GM19455 (cell line): ENCODE data around the gene TMEM63B.

Experiments
- ATAC-seq: cut with Tn5 transposase; IDR thresholded peaks from one replicate; pipeline ENCODE4 v1.9.1; 2021; ENCODE audit not compliant: unreplicated experiment

Gene TMEM63B

DNA sequence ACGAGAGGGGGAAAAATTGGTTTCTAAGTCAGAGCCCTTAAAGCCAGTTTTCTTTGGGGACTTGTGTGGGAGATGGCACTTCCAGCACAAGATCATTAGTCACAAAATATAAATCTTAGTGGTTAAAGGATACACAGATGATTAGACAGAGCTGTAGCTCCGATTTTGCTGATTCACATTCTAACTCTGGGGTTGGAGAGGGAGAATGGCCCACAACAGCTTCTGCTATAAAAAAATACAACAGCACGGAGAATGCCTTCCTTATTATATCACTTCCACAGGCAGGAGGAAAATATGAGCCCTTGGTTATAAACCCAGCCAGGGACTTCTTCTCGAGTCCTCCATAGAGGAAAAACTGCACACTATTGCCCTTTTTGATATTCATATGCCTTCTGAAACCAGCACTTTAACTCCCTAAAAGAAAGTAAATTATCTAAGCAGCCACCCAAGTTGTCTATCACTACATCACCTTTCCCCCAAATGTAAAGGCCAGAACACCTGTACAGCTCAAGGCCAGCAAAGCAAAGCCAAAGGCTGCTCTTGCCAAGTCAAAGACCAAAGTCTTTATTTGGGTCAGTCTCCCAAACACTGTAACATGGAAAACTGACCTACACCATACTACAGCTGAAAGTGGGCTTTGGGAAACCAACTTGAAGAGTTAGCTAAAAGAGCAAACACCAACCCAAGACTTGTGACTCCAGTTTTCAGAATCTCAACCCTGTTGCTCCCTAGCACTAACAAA lies 10.5 kb upstream of the TMEM63B start:
- ATAC-seq, result no peak

DNA sequence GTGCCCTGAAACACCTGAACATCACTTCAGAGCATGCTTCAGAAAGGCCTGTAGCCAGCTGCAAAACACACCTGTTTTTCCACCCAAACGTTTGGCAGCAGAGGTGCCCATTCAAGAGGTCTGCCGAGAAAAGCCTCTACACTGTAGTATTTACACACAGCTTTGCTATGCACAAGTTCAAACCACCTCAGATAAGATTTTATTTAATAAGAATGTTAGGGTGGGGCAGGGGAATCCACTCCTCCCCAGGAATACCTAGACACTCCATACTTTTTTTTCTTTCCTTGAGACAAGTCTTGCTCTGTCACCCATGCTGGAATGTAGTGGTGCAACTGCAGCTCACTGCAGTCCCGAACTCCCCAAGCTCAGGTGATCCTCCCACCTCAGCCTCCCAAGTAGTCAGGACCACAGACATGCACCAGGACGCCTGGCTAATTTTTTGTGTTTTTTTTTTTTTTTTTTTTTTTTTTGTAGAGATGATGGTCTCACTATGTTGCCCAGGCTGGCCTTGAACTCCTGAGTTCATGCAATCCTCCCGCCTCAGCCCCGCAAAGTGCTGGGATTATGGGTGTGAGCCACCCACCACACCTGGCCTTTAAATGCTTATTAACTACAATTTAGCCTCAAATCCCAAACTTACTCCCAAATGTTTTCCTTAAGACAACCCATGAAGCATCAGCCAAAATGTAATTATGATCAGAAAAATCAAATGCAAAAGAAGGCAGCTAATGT lies 9.8 kb upstream of the TMEM63B start:
- ATAC-seq, result no peak

DNA sequence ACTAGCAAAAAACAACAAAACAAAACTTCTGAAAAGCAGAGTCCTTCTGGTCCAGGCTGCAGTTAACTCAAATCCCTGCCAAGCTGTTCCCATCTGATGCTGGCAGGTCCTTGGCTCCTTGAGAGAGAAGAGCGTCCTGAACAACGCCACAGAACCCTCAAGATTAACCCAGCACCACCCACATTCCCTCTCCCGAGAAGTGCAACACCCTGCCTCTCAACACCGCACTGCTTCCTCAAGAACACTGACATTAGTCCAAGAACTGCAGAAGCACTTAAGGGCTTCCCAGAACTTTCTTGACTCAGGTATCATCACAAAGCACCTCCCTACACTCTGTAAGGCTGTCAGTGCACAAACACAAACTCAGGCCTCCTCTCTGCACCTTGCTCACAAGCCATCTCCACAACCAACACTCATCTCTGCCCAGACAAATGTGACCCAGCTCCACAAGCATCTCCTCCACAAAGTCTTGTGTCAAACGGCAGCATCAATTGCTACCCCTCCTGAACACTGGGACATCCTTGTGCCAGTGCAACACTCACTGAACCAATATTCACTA lies 7.6 kb upstream of the TMEM63B start:
- ATAC-seq, result no peak

DNA sequence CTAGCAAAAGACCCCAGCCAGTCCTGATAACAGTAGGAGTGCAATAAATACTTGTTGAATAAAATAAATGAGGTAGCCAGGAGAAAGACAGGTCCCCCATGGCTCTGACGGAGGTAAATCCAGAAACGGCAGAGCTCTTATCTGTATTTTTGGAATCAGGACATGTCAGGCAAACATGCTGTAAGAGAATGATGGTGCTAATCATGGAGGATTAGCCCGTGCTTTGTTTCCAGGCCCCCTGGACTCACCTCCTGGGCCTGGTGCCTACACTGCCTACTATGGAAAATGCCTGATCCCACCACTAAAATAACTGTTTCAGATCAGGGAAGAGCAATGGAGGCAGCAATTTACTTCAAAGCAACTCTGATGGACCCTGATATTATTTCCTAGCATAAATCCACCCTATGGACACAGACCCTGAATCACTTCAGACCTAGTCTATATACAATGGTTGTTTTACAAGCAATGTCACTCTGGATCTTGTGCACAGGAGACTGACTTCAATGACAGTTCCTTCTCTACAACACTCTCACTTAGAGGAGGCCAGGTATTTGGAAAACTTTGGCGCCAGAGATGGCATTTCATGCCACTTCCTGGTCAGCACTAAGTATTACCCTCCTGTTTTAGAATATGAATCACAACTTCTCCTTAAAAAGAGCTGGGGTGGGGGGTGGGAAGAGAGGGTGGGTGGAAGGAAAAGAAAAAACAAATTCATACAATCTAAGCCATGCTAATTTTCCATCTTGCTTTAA lies 6.5 kb upstream of the TMEM63B start:
- ATAC-seq, result no peak

DNA sequence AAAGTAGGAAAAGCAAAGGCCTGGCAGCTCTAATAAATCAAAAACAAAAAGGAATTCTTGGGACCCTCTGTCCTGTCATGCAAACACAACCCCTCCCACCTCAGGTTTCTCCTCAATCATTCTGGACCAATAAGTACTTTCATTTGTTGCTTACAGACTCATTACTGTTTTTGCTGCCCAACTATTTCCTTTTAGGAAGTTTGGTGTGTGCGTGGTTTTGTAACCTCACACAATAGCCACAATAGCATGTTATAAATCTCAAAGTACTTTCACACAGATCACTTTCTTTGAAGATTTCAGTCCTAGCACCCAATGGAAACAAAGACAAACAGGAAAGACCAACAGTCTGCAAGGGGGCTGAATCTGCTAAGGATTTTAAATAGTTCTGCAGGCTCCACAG lies 4.6 kb upstream of the TMEM63B start:
- ATAC-seq, result no peak

DNA sequence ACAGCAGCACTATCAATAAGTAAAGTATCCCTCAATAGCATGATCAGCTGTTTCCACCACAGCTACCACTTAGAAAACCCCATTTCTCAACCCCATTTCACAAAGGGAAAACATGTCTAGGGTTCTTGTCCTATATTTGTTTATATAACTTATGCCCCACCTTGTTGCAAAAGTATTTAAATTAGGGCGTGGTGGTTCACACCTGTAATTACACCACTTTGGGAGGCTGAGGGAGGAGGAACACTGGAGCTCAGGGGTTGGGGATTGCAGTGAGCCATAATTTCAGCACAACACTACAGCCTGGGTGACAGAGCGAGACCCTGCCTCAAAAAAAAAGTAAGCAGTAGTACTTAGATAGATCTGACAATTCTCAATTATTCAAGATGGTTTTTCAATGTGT lies 3.8 kb upstream of the TMEM63B start:
- ATAC-seq, result no peak

DNA sequence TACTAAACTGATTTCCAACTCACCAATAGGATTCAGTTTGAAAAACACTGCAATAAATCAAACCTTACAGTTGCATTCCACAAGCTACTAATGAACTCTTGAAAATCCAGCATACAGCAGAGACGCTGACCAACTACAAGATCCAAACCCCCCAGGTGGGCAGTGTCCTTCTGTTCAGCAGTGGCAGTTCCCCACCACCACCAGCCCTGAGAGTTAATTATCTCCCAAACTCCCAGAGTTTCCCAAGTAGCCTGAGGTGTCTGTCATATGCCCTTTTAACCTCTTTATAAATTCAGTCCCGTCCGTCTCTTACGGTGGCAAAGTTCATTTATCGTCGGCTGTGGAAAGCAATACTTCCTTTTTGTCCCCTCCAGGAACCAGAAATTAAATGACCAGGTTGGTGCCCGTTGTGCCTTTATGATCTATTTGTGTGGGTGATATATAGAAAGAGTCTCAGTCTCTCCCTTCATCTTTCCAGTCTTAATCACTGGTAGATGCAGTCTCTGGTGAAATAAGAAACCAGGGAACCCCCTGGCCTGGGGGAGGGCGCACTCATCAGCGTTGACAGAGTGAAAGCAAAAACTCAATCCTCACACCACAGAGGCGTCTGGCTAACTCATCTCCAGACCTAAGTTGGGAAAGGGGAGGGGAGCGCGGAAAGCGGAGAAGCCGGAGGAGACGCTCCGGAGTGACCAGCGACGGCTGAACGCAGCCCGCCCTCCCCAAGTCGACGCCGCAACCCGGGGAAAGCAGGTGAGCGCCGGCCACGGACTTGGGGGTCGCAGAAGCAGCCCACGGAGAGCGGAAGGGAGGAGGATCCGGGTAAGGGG lies 819 bp upstream of the TMEM63B start:
- ATAC-seq, result peak; percentile 39

DNA sequence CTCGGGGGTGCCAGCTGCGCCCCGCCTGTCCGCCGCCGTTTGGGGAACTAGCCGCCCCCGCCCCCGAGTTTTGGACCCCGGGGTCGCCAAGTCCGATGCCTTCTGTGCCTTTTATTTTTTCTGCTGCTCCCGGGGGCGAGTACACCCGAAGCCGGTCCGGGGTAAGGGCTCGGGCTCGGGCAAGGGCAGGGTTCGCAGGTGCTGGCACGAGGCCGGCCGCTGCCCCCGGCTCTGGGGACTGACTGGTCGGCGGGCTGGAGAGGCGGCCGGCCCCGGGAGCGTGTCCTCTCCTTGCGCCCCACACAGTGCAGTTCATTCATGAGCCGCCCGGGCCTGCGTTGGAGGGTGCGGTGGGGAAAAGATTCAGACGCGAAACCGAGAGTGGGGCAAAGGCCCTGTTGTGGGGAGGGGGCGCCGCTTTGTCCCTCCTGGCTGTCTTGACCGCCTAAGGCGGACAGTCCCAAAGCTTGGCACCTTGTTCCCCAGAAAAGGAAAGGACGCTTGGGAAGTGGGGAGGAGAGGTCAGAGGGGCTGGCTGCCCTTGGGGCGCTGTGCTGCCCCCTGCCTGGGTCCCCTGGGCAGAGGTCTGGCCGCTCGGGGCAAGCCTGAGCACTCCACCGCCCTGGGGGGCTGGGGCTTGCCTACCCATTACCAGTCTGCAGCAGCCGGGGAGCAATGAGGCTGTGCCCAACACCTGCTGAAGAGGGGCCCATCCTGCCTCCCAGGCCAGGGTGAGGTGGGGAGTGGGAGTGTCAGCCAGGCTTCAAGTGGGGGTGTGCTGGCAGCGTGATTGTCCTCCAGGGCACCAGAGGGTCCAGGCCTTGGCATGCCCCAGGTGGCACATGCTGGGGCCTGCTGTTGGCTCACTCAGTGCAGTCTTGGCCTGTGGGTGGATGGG lies 915 bp downstream of the TMEM63B start:
- no peak for ATAC-seq

DNA sequence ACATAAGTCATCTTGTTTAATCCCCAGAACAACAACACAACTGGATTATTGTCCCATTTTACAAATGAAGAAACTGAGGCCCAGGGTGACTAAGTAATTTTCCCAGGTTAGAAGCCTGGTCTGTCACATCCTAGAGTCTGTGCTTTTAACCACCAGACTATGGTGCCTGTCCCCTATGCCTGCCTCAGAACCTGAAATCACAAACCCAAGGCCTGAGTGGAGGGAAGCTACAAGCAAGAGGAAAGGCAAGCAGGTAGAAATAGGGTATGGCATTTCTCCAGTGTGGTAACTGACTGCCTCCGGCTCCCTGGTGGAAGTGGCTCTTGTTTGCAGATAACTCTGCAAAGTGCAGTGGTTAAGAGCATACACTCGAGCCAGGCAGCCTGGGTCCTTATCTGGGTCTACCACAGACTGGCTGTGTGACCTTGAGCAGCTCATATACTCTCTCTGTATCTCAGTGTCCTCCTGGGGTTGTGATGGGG lies 2.5 kb downstream of the TMEM63B start:
- ATAC-seq, result no peak

DNA sequence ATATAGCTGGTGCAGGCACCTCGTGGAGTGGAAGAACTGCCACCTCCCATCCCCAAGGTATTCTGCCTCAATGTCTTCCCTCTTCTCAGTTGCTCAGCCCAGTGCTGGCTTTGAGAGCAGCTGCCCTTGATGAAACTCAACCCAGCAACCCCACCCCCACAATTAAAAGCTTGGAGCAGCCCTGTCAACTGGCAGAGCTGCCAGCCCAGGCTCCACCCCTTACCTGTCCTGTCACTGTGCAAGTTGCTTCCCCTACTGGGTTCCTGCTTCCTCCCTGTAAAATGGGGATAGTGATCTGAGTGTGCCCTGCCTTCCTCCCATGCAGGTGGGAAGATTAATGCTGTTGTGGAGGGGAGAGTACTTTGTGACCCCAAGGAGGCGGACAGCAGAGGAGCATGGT lies 4.5 kb downstream of the TMEM63B start:
- ATAC-seq, result no peak

DNA sequence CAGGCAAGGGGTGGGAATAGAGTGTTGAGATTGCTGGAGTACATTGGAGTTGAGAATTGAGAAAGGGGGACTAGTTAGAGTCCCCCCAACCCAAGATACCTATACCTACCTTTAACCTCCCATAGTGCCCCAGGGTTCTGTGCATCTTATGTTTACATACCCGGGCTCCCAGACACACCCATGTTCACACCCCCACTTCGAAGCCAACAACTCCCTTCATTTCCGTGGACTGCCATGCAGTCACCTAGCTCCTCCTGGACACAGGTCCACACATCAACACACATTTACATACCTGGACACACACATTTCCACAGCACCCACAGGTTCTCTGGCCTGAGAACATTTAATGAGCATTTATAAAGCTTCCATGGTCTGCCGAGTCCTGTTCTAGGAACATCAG lies 5.1 kb downstream of the TMEM63B start:
- no peak for ATAC-seq

DNA sequence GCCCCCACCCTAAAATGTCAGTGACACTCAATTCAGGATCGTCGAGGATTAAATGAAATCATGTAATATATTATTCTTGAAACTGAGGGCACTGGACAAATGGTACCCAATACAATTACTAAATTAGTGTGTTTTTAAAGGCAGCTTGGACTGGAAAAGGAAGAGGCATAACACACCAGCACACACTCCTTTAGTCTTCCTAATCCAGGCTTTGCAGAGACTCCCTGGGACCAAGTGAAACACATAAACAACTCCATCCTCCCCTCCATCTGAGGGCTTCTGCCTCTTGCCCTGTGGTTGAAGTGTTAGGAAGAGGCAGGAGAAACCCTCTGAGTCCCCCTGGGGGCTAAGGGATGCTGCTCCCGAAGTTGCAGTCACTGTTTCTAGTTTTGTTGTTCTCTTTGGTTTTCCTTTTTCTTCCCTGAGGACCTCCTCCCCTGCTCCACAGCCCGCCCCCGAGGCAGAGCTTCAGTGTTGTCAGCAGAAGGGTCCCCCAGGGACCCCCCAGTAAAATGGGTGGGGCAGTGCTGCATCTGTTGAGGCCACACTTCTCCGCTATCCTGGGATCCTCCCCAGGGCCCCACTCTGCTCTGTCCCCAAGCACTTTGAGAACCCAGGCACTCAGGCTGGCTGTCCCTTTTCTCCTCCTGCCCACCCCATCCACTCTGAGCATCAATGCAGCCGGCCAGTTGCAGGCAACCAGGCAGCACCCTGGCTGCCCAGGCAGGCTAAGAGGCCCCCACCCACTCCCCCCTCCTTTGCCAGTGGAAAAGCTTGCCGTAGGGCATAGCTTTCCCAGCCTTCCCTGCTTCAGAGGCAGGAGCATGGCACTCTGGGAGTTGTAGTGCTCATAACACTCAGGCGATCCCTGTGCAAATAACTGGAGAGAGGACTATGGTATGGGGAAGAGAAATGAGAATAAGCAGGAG lies 5.9 kb downstream of the TMEM63B start:
- ATAC-seq, result no peak

DNA sequence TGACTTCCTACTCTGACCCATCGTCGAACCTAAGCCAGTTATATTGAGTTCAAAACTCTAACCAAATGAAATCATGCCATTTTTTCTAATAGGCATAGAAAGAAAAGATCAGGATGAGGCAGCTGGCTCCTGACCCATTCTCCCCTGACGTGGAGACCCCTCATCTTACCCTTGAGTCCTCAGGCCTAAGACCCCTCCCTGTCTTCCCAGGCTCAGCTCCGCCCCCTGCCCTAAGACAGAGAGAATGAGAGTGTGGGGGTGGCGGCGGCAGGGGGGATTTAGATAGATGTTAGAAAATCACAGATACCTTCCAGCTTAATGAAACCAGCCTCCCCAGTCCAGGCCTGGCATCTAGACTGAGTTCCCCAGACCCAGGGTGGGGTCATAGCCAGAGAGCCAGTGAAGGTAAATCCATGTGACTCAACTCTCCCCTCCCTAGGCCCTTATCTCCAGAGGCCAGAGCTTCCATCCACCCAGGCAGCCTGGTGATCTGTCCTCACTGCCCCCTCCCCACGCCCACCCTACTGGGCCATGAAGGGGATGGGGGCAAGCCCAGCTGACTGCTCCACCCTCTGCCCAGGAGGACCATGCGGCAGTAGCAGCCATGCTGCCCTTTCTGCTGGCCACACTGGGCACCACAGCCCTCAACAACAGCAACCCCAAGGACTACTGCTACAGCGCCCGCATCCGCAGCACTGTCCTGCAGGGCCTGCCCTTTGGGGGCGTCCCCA lies 6.8 kb downstream of the TMEM63B start:
- no peak for ATAC-seq

DNA sequence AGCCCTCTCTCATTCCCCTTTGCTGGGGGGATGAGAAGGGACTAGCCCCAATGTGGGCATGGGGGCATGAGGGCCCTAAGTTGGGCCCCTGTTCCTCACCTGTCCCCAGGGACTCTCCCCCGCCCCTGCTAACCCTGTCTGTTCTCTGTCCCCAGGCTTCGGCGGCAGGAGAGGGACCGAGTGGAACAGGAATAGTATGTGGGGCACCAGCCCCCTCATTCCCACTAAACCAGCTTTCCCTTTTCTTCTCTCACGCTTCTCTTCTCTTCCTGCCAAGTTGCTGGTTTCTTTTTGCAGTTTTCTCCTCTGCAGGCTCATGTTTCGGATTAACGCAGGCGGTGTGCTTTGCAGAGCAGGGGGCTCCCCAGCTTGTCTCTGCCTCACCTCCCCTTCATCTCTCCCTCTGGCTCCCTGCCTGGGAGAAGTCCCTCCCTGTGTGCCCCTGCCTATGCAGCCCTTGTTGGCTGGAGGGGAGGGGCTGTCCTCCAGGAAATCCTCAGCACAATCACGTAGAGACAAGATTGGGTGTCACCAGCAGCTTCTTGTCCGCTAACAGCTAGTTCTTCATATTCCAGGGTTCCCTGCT lies 7.9 kb downstream of the TMEM63B start:
- no peak for ATAC-seq

DNA sequence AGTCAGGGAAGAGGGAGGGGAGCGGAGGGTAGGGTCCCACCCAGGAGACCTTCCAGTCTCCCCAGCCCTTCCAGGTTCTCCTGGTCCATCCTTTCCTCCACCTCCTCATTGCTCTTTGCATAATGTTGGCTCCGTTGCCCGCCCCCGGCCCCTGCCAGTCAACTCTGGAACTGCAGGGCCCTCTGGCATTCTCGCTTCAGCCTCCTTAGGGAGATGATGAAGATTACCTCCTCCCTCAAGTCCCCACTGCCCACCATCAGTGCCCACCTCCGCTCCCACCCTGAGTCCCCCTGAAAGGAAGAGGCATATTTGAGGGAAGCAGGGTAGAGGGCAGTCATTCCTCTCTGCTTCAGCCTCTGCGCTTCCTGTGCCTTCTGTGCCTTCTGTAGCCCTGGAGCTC lies 8.5 kb downstream of the TMEM63B start:
- no peak for ATAC-seq

DNA sequence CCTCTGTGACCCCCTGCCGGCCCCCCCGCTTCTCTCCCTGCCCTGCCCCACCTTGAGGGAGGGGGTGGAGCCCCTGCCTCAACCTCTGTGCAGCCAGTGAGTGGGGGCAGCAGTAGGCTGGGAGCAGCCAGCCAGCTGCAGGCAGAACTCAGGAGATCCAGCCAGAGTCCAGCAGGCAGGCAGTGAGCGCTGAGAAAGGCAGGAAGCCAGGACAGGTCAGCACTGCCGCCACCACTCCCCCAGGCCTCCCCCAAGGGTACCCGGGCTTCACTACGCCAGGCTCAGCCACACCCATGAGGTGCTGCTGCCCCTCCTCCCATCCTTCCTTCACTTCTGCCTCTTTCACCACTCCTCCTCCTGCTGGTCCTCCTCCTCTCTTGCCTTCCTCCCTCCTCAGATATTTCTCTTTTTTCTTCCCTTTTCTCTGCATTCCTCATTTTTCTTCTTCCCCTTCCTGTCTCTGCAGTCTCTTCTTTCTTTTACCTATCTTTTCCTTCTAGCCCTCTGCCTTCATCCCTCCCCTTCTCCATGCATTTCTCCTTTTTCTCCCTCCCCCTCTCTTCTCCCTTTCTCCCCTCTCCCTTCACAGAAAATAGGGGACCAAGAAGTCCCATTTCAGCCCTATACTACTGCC lies 11.5 kb downstream of the TMEM63B start:
- ATAC-seq, result no peak

DNA sequence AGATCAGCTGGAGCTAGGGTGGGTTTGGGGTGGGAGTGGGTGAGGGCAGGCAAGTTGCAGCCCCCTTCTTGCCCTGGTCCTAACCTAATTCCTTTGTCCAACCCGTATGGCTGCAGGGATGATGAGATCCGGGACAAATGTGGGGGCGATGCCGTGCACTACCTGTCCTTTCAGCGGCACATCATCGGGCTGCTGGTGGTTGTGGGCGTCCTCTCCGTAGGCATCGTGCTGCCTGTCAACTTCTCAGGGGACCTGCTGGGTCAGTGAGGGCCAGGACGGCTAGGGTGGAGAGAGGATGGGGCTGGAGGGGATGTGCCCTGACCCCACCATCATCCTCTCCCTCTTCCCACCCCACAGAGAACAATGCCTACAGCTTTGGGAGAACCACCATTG lies 12.0 kb downstream of the TMEM63B start:
- no peak for ATAC-seq
